ENCODE results near the gene NPAS2. TPM values are rescaled to one million over a fixed set of nuclear protein-coding genes. Genes with fewer than 3 reads are reported as not detected.

Gene NPAS2
- total RNA-seq, 1 experiment from 2014 or later: 20.4 TPM

GRCh38 chr2:100952512-100952911, 132.6 kb downstream of the NPAS2 start:
- intact Hi-C loops (cut with micrococcal nuclease): no loop called here
- no peak for TF ChIP-seq POLR2A (IDR thresholded peaks at IDR 0.05; ENCODE audit: borderline replicate concordance, extremely low read depth, insufficient read depth, insufficient read length)
- TF ChIP-seq CBX3 (IDR thresholded peaks at IDR 0.05; ENCODE audit: low read depth): no peak
- no peak for TF ChIP-seq FOSL1 (IDR thresholded peaks at IDR 0.05; ENCODE audit: low read depth)
- no peak for TF ChIP-seq REST (IDR thresholded peaks at IDR 0.05; ENCODE audit: low read depth)
- TF ChIP-seq ZNF274 (IDR thresholded peaks at IDR 0.05; ENCODE audit: low read depth, low read length): no peak
- TF ChIP-seq MAX (IDR thresholded peaks at IDR 0.05): no peak
- no peak for TF ChIP-seq TCF7L2 (IDR thresholded peaks at IDR 0.05; ENCODE audit: borderline replicate concordance, extremely low read depth, insufficient read depth, insufficient read length)
- TF ChIP-seq POLR2AphosphoS5 (IDR thresholded peaks at IDR 0.05; ENCODE audit: low read depth, low read length): no peak
- no peak for TF ChIP-seq ATF3 (IDR thresholded peaks at IDR 0.05)
- no peak for TF ChIP-seq YY1 (IDR thresholded peaks at IDR 0.05; ENCODE audit: extremely low read depth, insufficient replicate concordance, low read depth, low read length)
- Histone ChIP-seq H3K9me3 (ENCODE audit: control insufficient read depth in 1 of 2, insufficient read depth in 1 of 2, low read depth in 1 of 2, low read length in 2 of 2) (no peaks in the 10 kb centered on the region), H3K79me2 (ENCODE audit: insufficient read depth, low read length) (no peaks in the 10 kb centered on the region), H3K9ac (ENCODE audit: low read length) (no peak overlapping the region), H2AFZ (ENCODE audit: low read depth, low read length, poor library complexity, severe bottlenecking) (no peak overlapping the region), H3K36me3 (ENCODE audit: control insufficient read depth in 1 of 2, insufficient read depth in 2 of 2, low read length in 2 of 2) (no peaks in the 10 kb centered on the region), H3K9me2 (ENCODE audit: insufficient read depth) (no peaks in the 10 kb centered on the region), H4K20me1 (ENCODE audit: insufficient read depth) (no peaks in the 10 kb centered on the region), H3K4me1 (ENCODE audit: control insufficient read depth in 1 of 2, insufficient read depth in 2 of 2, low read length in 2 of 2) (no peaks in the 10 kb centered on the region), H3K27me3 (ENCODE audit: insufficient read depth, low read length) (no peaks in the 10 kb centered on the region), H3K4me2 (ENCODE audit: low read length) (no peak overlapping the region), H3K4me3 (replicated peaks in 1 of 2; ENCODE audit: low read depth in 1 of 2, low read length in 2 of 2) (no peak overlapping the region), H3K27ac (ENCODE audit: low read depth, low read length) (no peak overlapping the region)
- RAD21 ChIA-PET (ENCODE audit: low non-redundant PET in 1 of 2, low total read pairs in 2 of 2, uncharacterized antibody in 2 of 2, unreplicated experiment in 2 of 2): no interaction called here
- BruUV-seq (replicated peaks): no TSS peak
- no peak for ATAC-seq
- POLR2A ChIA-PET: no interaction called here
- DNase-seq (ENCODE audit: low read depth, low spot score): no peak
- CTCF ChIA-PET: no interaction called here

All from HCT116 (cell line).